Measurements from ENCODE around the gene USP24. TPM values are rescaled to one million over a fixed set of nuclear protein-coding genes. Genes with fewer than 3 reads are reported as not detected.

The USP24 gene
- total and polyA plus RNA-seq, 3 donors from 2014 or later, result 20.2 to 50.9 (median 50.3) TPM

- DNase-seq, result no peak
- H3K4me3 ChIP-seq, result no peak overlapping the region
- 52 to 58% methylated on average over 3 to 9 of the region's 9 CpGs for WGBS, 2 donors
- H3K27me3 ChIP-seq, result no peaks in the 10 kb centered on the region
- H3K4me1 ChIP-seq, result peaks cover 18% of the 10 kb centered on the region
- TF ChIP-seq POLR2A (IDR thresholded peaks at IDR 0.05) (no peak), CTCF (IDR thresholded peaks at IDR 0.05) (no peak)
- H3K36me3 ChIP-seq (ENCODE audit: low read depth, missing control alignments), result no peaks in the 10 kb centered on the region
- no peaks in the 10 kb centered on the region for H3K9me3 ChIP-seq
- no peak overlapping the region for H3K27ac ChIP-seq
- intact Hi-C loops (cut with DNase I; ENCODE audit: low total_unique reads), result no loop called here
These were observed 165.8 kb downstream of the USP24 start for GRCh38 chr1:55049271-55049913.

- intact Hi-C loops (cut with DNase I; ENCODE audit: low total_unique reads), result no loop called here
- H3K36me3 ChIP-seq (ENCODE audit: low read depth, missing control alignments), result no peaks in the 10 kb centered on the region
- no peak for TF ChIP-seq POLR2A (IDR thresholded peaks at IDR 0.05)
- no peak for TF ChIP-seq CTCF (IDR thresholded peaks at IDR 0.05)
- H3K27me3 ChIP-seq, result no peaks in the 10 kb centered on the region
- H3K4me1 ChIP-seq, result peaks cover 18% of the 10 kb centered on the region
- no peak overlapping the region for H3K4me3 ChIP-seq
- H3K9me3 ChIP-seq, result no peaks in the 10 kb centered on the region
- no peak for DNase-seq
- WGBS, 2 donors, result 76 to 79% methylated on average over 10 to 11 of the region's 11 CpGs
- H3K27ac ChIP-seq, result no peak overlapping the region
These were observed 166.5 kb downstream of the USP24 start for GRCh38 chr1:55048453-55049270.

GRCh38 chr1:55047611-55048010 lies 167.6 kb downstream of the USP24 start:
- no peak overlapping the region for H3K4me3 ChIP-seq
- TF ChIP-seq POLR2A (IDR thresholded peaks at IDR 0.05), result no peak
- no peak for TF ChIP-seq CTCF (IDR thresholded peaks at IDR 0.05)
- H3K36me3 ChIP-seq (ENCODE audit: low read depth, missing control alignments), result no peaks in the 10 kb centered on the region
- H3K9me3 ChIP-seq, result no peaks in the 10 kb centered on the region
- intact Hi-C loops (cut with DNase I; ENCODE audit: low total_unique reads), result no loop called here
- DNase-seq, result no peak
- H3K27ac ChIP-seq, result no peak overlapping the region
- WGBS, 2 donors, result 95 to 100% methylated on average over 2 to 3 of the region's 3 CpGs
- H3K4me1 ChIP-seq, result peaks cover 18% of the 10 kb centered on the region
- H3K27me3 ChIP-seq, result no peaks in the 10 kb centered on the region

GRCh38 chr1:55046871-55047270 lies 168.3 kb downstream of the USP24 start:
- Histone ChIP-seq H3K9me3 (no peaks in the 10 kb centered on the region), H3K27me3 (no peaks in the 10 kb centered on the region), H3K36me3 (ENCODE audit: low read depth, missing control alignments) (no peaks in the 10 kb centered on the region), H3K4me3 (no peak overlapping the region), H3K27ac (no peak overlapping the region), H3K4me1 (peaks cover 18% of the 10 kb centered on the region)
- TF ChIP-seq POLR2A (IDR thresholded peaks at IDR 0.05) (no peak), CTCF (IDR thresholded peaks at IDR 0.05) (no peak)
- intact Hi-C loops (cut with DNase I; ENCODE audit: low total_unique reads), result no loop called here
- 84 to 90% methylated on average over 4 of the region's 4 CpGs for WGBS, 2 donors
- DNase-seq, result no peak
